K562 (cell line): Measurements from ENCODE around the gene MCCD1. TPM values are rescaled to one million over a fixed set of nuclear protein-coding genes. Genes with fewer than 3 reads are reported as not detected.

Source experiments
- ADNP ChIP-seq: fragments of 200-800 bp; sonication (Bioruptor generic); IDR thresholded peaks from 2 replicates; pipeline ENCODE4 v1.6.1; 2016; ENCODE audit warnings: missing genetic modification characterization, missing compliant biosample characterization
- BRF1 ChIP-seq: IDR thresholded peaks from 3 replicates; pipeline ENCODE4 v1.6.1; 2011; ENCODE audit warnings: borderline replicate concordance, mild to moderate bottlenecking; ENCODE audit not compliant: insufficient read length; ENCODE audit errors: extremely low read depth
- CSDE1 ChIP-seq, 2 experiments: fragments of 450-650 bp; IDR thresholded peaks; 2 replicates each; pipeline ENCODE4 v1.6.1; 2016; ENCODE audit warnings: mild to moderate bottlenecking in 1 of 2
- ESRRA ChIP-seq: fragments of 450-650 bp; IDR thresholded peaks from 2 replicates; pipeline ENCODE4 v1.6.1; 2014; ENCODE audit warnings: low read depth, mild to moderate bottlenecking, moderate library complexity, borderline replicate concordance
- GABPB2 ChIP-seq: fragments of 250-450 bp; sonication (Bioruptor Pico); conservative IDR thresholded peaks from 2 replicates; pipeline ENCODE4 v1.5.1; 2021; ENCODE audit warnings: mild to moderate bottlenecking
- ILK ChIP-seq: fragments of 450-650 bp; IDR thresholded peaks from 2 replicates; pipeline ENCODE4 v1.6.1; 2016; ENCODE audit warnings: missing genetic modification characterization, low read depth, mild to moderate bottlenecking, missing compliant biosample characterization, moderate library complexity, borderline replicate concordance
- RBBP5 ChIP-seq: fragments of 200-600 bp; sonication (generic); IDR thresholded peaks from 2 replicates; pipeline ENCODE4 v1.6.1; 2012; ENCODE audit warnings: borderline replicate concordance, mild to moderate bottlenecking, low read length, control low read depth, inconsistent platforms; ENCODE audit not compliant: insufficient read depth, poor library complexity, severe bottlenecking
- SMARCB1 ChIP-seq: IDR thresholded peaks from 2 replicates; pipeline ENCODE4 v1.6.1; 2011; ENCODE audit warnings: improper control_type of control experiment, low read depth; ENCODE audit not compliant: insufficient read length
- TAL1 ChIP-seq: fragments of 450-650 bp; IDR thresholded peaks from 2 replicates; pipeline ENCODE4 v1.6.1; 2016; ENCODE audit warnings: mild to moderate bottlenecking
- TCF7L2 ChIP-seq: fragments of 150-350 bp; IDR thresholded peaks from 2 replicates; pipeline ENCODE4 v1.6.1; 2016; ENCODE audit warnings: low read depth, mild to moderate bottlenecking, low read length, moderate library complexity
- WHSC1 ChIP-seq: IDR thresholded peaks from one replicate; pipeline ENCODE4 v1.6.1; 2012; ENCODE audit warnings: low read length, control low read depth, inconsistent platforms
- ZFX ChIP-seq: sonication (generic); formaldehyde crosslinking; IDR thresholded peaks from 2 replicates; pipeline ENCODE4 v1.8.0; 2022; ENCODE audit warnings: mild to moderate bottlenecking, missing genetic modification reagents, moderate library complexity
- ZNF12 ChIP-seq: sonication (generic); formaldehyde crosslinking; IDR thresholded peaks from 2 replicates; pipeline ENCODE4 v1.4.0; 2020; ENCODE audit warnings: mild to moderate bottlenecking, missing genetic modification reagents
- ZNF3 ChIP-seq: fragments of 250-450 bp; sonication (Bioruptor Pico); IDR thresholded peaks from 2 replicates; pipeline ENCODE4 v1.5.0; 2021; ENCODE audit warnings: mild to moderate bottlenecking, moderate library complexity
- ZNF445 ChIP-seq: fragments of 250-450 bp; sonication (Bioruptor Pico); IDR thresholded peaks from 2 replicates; pipeline ENCODE4 v1.4.0; 2020; ENCODE audit warnings: low read depth, mild to moderate bottlenecking, moderate library complexity
- ZNF507 ChIP-seq: conservative IDR thresholded peaks from 2 replicates; pipeline ENCODE4 v1.6.1; 2017; ENCODE audit warnings: missing genetic modification characterization, missing compliant biosample characterization
- ZNF717 ChIP-seq: fragments of 250-450 bp; sonication (Bioruptor Pico); IDR thresholded peaks from 2 replicates; pipeline ENCODE4 v1.5.0; 2021
- polyA plus RNA-seq, 8 experiments: library from polyadenylated mRNA; depleted of rRNA in 4 of 8; stranded (reverse) in 5 of 8; unstranded in 3 of 8; fragments of >200 nt; fragmentation: Nextera tagmentation in 2 of 8; fragmentation: Illumina TruSeq in 1 of 8; extraction: Ambion mirVana in 2 of 8; extraction: Trizol in 1 of 8; gene quantifications; 2 replicates each; pipeline versions ENCODE4 v1.2.1 to v1.2.3, GENCODE V29; 2011 to 2014; ENCODE audit warnings: inconsistent platforms in 1 of 8, missing spikeins in 1 of 8
- total RNA-seq, 7 experiments: library from RNA; depleted of rRNA in 6 of 7; stranded (reverse); fragments of >200 nt in 6 of 7; fragmentation: Illumina TruSeq in 2 of 7; extraction: Trizol in 2 of 7; gene quantifications; 2 replicates each; pipeline versions ENCODE4 v1.2.1 to v1.2.3, GENCODE V29; 2011 to 2021; ENCODE audit warnings: low replicate concordance in 1 of 7
- TF ChIP-seq, protein P1 (sequence below): fragments of 150-350 bp; IDR thresholded peaks from 2 replicates; pipeline ENCODE4 v1.6.1; 2014; ENCODE audit warnings: low read depth, mild to moderate bottlenecking, low read length, borderline replicate concordance
- TF ChIP-seq, protein P2 (sequence below): fragments of 250-450 bp; sonication (Bioruptor Pico); IDR thresholded peaks from 2 replicates; pipeline ENCODE4 v1.6.1; 2021; ENCODE audit warnings: mild to moderate bottlenecking
- TF ChIP-seq, protein P3 (sequence below): fragments of 250-450 bp; sonication (Bioruptor Pico); IDR thresholded peaks from 2 replicates; pipeline ENCODE4 v1.8.0; 2021; ENCODE audit warnings: moderate library complexity, mild to moderate bottlenecking, inconsistent platforms
- TF ChIP-seq, protein P4 (sequence below): fragments of 250-450 bp; sonication (Bioruptor Pico); IDR thresholded peaks from 2 replicates; pipeline ENCODE4 v1.4.0; 2020; ENCODE audit warnings: mild to moderate bottlenecking, moderate library complexity
- TF ChIP-seq, protein P5 (sequence below): fragments of 200-400 bp; formaldehyde crosslinking; IDR thresholded peaks from 2 replicates; pipeline ENCODE4 v1.6.1; 2017; ENCODE audit warnings: mild to moderate bottlenecking, low read depth, low read length, moderate library complexity

The MCCD1 gene
- total and polyA plus RNA-seq, 9 of the 15 experiments (the other 6 are each of a cell fraction or from before 2014, with no cell fraction given): not detected

DNA sequence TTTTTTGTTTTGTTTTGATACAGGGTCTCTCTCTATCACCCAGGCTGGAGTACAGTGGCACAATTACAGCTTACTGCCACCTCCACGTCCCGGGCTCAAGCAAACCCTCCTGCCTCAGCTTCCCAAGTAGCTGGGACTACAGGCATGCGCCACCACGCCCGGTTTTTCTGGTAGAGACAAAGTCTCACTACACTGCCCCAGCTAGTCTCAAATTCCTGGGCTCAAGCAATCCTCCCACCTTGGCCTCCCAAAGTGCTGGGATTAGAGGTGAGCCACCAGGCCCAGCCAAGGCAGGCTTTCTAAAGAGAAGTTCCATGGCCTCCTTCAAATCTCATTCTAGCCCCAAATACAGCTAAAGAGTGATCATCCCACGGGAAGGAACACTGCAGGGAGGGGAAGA, 5.2 kb downstream of the MCCD1 start (continued):
- TF ChIP-seq, protein P1, sequence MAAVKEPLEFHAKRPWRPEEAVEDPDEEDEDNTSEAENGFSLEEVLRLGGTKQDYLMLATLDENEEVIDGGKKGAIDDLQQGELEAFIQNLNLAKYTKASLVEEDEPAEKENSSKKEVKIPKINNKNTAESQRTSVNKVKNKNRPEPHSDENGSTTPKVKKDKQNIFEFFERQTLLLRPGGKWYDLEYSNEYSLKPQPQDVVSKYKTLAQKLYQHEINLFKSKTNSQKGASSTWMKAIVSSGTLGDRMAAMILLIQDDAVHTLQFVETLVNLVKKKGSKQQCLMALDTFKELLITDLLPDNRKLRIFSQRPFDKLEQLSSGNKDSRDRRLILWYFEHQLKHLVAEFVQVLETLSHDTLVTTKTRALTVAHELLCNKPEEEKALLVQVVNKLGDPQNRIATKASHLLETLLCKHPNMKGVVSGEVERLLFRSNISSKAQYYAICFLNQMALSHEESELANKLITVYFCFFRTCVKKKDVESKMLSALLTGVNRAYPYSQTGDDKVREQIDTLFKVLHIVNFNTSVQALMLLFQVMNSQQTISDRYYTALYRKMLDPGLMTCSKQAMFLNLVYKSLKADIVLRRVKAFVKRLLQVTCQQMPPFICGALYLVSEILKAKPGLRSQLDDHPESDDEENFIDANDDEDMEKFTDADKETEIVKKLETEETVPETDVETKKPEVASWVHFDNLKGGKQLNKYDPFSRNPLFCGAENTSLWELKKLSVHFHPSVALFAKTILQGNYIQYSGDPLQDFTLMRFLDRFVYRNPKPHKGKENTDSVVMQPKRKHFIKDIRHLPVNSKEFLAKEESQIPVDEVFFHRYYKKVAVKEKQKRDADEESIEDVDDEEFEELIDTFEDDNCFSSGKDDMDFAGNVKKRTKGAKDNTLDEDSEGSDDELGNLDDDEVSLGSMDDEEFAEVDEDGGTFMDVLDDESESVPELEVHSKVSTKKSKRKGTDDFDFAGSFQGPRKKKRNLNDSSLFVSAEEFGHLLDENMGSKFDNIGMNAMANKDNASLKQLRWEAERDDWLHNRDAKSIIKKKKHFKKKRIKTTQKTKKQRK: no peak
- TF ChIP-seq ZNF3: no peak
- TF ChIP-seq, protein P2, sequence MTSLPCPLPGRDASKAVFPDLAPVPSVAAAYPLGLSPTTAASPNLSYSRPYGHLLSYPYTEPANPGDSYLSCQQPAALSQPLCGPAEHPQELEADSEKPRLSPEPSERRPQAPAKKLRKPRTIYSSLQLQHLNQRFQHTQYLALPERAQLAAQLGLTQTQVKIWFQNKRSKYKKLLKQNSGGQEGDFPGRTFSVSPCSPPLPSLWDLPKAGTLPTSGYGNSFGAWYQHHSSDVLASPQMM: no peak
- no peak for TF ChIP-seq ZNF507 (tag)
- TF ChIP-seq ZFX (CRISPR knock-in tag): no peak
- TF ChIP-seq ZNF717 (CRISPR knock-in tag): no peak
- TF ChIP-seq, protein P3, sequence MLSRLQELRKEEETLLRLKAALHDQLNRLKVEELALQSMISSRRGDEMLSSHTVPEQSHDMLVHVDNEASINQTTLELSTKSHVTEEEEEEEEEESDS: no peak
- TF ChIP-seq RBBP5: no peak
- TF ChIP-seq, protein P4, sequence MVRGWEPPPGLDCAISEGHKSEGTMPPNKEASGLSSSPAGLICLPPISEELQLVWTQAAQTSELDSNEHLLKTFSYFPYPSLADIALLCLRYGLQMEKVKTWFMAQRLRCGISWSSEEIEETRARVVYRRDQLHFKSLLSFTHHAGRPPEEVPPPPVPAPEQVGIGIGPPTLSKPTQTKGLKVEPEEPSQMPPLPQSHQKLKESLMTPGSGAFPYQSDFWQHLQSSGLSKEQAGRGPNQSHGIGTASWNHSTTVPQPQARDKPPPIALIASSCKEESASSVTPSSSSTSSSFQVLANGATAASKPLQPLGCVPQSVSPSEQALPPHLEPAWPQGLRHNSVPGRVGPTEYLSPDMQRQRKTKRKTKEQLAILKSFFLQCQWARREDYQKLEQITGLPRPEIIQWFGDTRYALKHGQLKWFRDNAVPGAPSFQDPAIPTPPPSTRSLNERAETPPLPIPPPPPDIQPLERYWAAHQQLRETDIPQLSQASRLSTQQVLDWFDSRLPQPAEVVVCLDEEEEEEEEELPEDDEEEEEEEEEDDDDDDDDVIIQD (CRISPR knock-in tag): no peak
- TF ChIP-seq ZNF12 (CRISPR knock-in tag): no peak
- TF ChIP-seq, protein P5, sequence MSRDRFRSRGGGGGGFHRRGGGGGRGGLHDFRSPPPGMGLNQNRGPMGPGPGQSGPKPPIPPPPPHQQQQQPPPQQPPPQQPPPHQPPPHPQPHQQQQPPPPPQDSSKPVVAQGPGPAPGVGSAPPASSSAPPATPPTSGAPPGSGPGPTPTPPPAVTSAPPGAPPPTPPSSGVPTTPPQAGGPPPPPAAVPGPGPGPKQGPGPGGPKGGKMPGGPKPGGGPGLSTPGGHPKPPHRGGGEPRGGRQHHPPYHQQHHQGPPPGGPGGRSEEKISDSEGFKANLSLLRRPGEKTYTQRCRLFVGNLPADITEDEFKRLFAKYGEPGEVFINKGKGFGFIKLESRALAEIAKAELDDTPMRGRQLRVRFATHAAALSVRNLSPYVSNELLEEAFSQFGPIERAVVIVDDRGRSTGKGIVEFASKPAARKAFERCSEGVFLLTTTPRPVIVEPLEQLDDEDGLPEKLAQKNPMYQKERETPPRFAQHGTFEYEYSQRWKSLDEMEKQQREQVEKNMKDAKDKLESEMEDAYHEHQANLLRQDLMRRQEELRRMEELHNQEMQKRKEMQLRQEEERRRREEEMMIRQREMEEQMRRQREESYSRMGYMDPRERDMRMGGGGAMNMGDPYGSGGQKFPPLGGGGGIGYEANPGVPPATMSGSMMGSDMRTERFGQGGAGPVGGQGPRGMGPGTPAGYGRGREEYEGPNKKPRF: no peak
- TF ChIP-seq ILK (tag): no peak
- no peak for TF ChIP-seq WHSC1
- TF ChIP-seq SMARCB1: no peak
- no peak for TF ChIP-seq ESRRA
- TF ChIP-seq TCF7L2: no peak
- no peak for TF ChIP-seq ZNF445 (CRISPR knock-in tag)
- no peak for TF ChIP-seq CSDE1 (IDR thresholded peaks at IDR 0.05)
- no peak for TF ChIP-seq TAL1
- TF ChIP-seq ADNP: no peak
- TF ChIP-seq BRF1: no peak
- TF ChIP-seq GABPB2: no peak
